Activated CD4-positive, alpha-beta memory T cell treated with anti-CD3 and anti-CD28 coated beads for 36 hours (primary cell): ENCODE data around the gene DHRS9. TPM values are rescaled to one million over a fixed set of nuclear protein-coding genes. Genes with fewer than 3 reads are reported as not detected.

Experiments used
- CTCF ChIA-PET: fragments of 350-600 bp; sonication (Branson Sonifier 250); formaldehyde crosslinking; loops from one replicate; lab custom pipeline; 2021; ENCODE audit warnings: antibody characterized with exemption, inconsistent platforms; lab: Charles Lee
- POLR2A ChIA-PET: fragments of 350-600 bp; sonication (Branson Sonifier 250); formaldehyde crosslinking; loops from one replicate; lab custom pipeline; 2021; ENCODE audit warnings: antibody characterized with exemption; lab: Charles Lee
- DNase-seq: peaks from one replicate; pipeline ENCODE4 v3.0.0-alpha.2; 2020
- H3K27ac Mint-ChIP-seq: one replicate; pipeline ENCODE4 v1.8.0; 2021; ENCODE audit warnings: mixed read lengths
- H3K27me3 Mint-ChIP-seq: one replicate; pipeline ENCODE4 v1.8.0; 2021; ENCODE audit warnings: mixed read lengths
- H3K36me3 Mint-ChIP-seq: one replicate; pipeline ENCODE4 v1.8.0; 2021; ENCODE audit warnings: mixed read lengths
- H3K4me1 Mint-ChIP-seq: one replicate; pipeline ENCODE4 v1.8.0; 2021; ENCODE audit warnings: low read depth, mixed read lengths
- H3K4me3 Mint-ChIP-seq: one replicate; pipeline ENCODE4 v1.8.0; 2021; ENCODE audit warnings: mild to moderate bottlenecking, mixed read lengths
- H3K9me3 Mint-ChIP-seq: one replicate; pipeline ENCODE4 v1.8.0; 2021; ENCODE audit warnings: mixed read lengths
- intact Hi-C: fragments of 100-400 bp; cut with micrococcal nuclease; formaldehyde crosslinking; loops from one replicate; pipeline ENCODE4 v1.15.1; 2023
- total RNA-seq, 2 experiments: library from RNA; stranded (reverse); gene quantifications; one replicate each; pipeline ENCODE4 v1.2.3, GENCODE V29; 2021

DHRS9 gene
- total RNA-seq, 2 experiments from 2014 or later = 4.9 to 5.4 TPM

- intact Hi-C loops = loop anchor here (1.0 to 10.0 kb wide), 3 partner anchors 32 to 253 kb away; no protein-coding TSS in a partner anchor
Measured at GRCh38 chr2:169141713-169142352, 72.5 kb downstream of the DHRS9 start.

GRCh38 chr2:169143998-169144397 lies 74.6 kb downstream of the DHRS9 start:
- Mint-ChIP-seq H3K4me3 (no peak overlapping the region), H3K36me3 (no peaks in the 10 kb centered on the region), H3K9me3 (no peaks in the 10 kb centered on the region), H3K4me1 (no peaks in the 10 kb centered on the region), H3K27ac (no peak overlapping the region), H3K27me3 (no peaks in the 10 kb centered on the region)
- CTCF ChIA-PET = interaction anchor here (0.6 to 7.5 kb wide), 6 partner anchors 10 to 601 kb away, joined by 3 to 161 read pairs (median 36); no protein-coding TSS in a partner anchor
- no peak for DNase-seq
- intact Hi-C loops = loop anchor here (10.0 kb wide), 1 partner anchor 251 kb away; no protein-coding TSS in a partner anchor
- POLR2A ChIA-PET = no interaction called here

More at GRCh38 chr2:169141713-169142352, 72.5 kb downstream of the DHRS9 start:
- ChIA-PET CTCF (interaction anchor here (0.6 to 7.5 kb wide), 26 partner anchors 8 to 257 kb away, joined by 3 to 161 read pairs (median 4); no protein-coding TSS in a partner anchor), POLR2A (no interaction called here)
- no peaks in the 10 kb centered on the region for H3K27me3 Mint-ChIP-seq
- peak; percentile 70 for DNase-seq
- H3K9me3 Mint-ChIP-seq = no peaks in the 10 kb centered on the region
- no peaks in the 10 kb centered on the region for H3K36me3 Mint-ChIP-seq
- no peaks in the 10 kb centered on the region for H3K4me1 Mint-ChIP-seq
- no peak overlapping the region for H3K4me3 Mint-ChIP-seq
- no peak overlapping the region for H3K27ac Mint-ChIP-seq

Other genes starting within 250 kb of the DHRS9 start
- 10 to 100 TPM; 38.4 to 47.1 TPM for gene SPC25, start 179.1 kb upstream of the DHRS9 start, total RNA-seq
- not detected for gene G6PC2, start 168.3 kb upstream of the DHRS9 start, total RNA-seq
- not detected for gene ABCB11, start 38.2 kb upstream of the DHRS9 start, total RNA-seq